ENCODE measurements around the gene TUBB3. TPM values are rescaled to one million over a fixed set of nuclear protein-coding genes. Genes with fewer than 3 reads are reported as not detected.

The TUBB3 gene
- total RNA-seq, 1 donor from 2014 or later = 2.1 TPM

GRCh38 chr16:89904606-89905510, 18.3 kb upstream of the TUBB3 start:
- Histone ChIP-seq H3K36me3 (peaks cover 67% of the 10 kb centered on the region), H3K4me1 (peaks cover 5% of the 10 kb centered on the region), H3K4me3 (no peak overlapping the region), H3K9me3 (replicated peaks) (no peaks in the 10 kb centered on the region), H3K27ac (replicated peaks) (no peak overlapping the region), H3K27me3 (ENCODE audit: low read depth) (no peaks in the 10 kb centered on the region)
- DNase-seq = no peak
- no peak for TF ChIP-seq CTCF (IDR thresholded peaks at IDR 0.05; ENCODE audit: borderline replicate concordance)
- intact Hi-C loops (cut with micrococcal nuclease) = no loop called here

GRCh38 chr16:89905511-89906139, 17.5 kb upstream of the TUBB3 start:
- no peaks in the 10 kb centered on the region for H3K9me3 ChIP-seq (replicated peaks)
- peaks cover 12% of the 10 kb centered on the region for H3K4me1 ChIP-seq
- no peak for DNase-seq
- no peak overlapping the region for H3K27ac ChIP-seq (replicated peaks)
- H3K4me3 ChIP-seq = no peak overlapping the region
- intact Hi-C loops (cut with micrococcal nuclease) = no loop called here
- peaks cover 62% of the 10 kb centered on the region for H3K36me3 ChIP-seq
- H3K27me3 ChIP-seq (ENCODE audit: low read depth) = no peaks in the 10 kb centered on the region
- TF ChIP-seq CTCF (IDR thresholded peaks at IDR 0.05; ENCODE audit: borderline replicate concordance) = no peak

GRCh38 chr16:89906140-89907025, 16.8 kb upstream of the TUBB3 start:
- Histone ChIP-seq H3K4me1 (peaks cover 15% of the 10 kb centered on the region), H3K27me3 (ENCODE audit: low read depth) (no peaks in the 10 kb centered on the region), H3K9me3 (replicated peaks) (no peaks in the 10 kb centered on the region), H3K36me3 (peaks cover 63% of the 10 kb centered on the region), H3K4me3 (no peak overlapping the region), H3K27ac (replicated peaks) (no peak overlapping the region)
- no peak for TF ChIP-seq CTCF (IDR thresholded peaks at IDR 0.05; ENCODE audit: borderline replicate concordance)
- intact Hi-C loops (cut with micrococcal nuclease) = no loop called here
- DNase-seq = no peak

- DNase-seq = no peak
- peaks cover 15% of the 10 kb centered on the region for H3K4me1 ChIP-seq
- H3K27me3 ChIP-seq (ENCODE audit: low read depth) = no peaks in the 10 kb centered on the region
- TF ChIP-seq CTCF (IDR thresholded peaks at IDR 0.05; ENCODE audit: borderline replicate concordance) = no peak
- H3K4me3 ChIP-seq = no peak overlapping the region
- H3K9me3 ChIP-seq (replicated peaks) = no peaks in the 10 kb centered on the region
- intact Hi-C loops (cut with micrococcal nuclease) = no loop called here
- no peak overlapping the region for H3K27ac ChIP-seq (replicated peaks)
- H3K36me3 ChIP-seq = peaks cover 70% of the 10 kb centered on the region
Observed at GRCh38 chr16:89907055-89907814, 15.9 kb upstream of the TUBB3 start.

GRCh38 chr16:89908236-89908635, 14.9 kb upstream of the TUBB3 start:
- DNase-seq = no peak
- Histone ChIP-seq H3K27ac (replicated peaks) (no peak overlapping the region), H3K27me3 (ENCODE audit: low read depth) (no peaks in the 10 kb centered on the region), H3K9me3 (replicated peaks) (no peaks in the 10 kb centered on the region), H3K36me3 (peaks cover 71% of the 10 kb centered on the region), H3K4me1 (peaks cover 15% of the 10 kb centered on the region), H3K4me3 (no peak overlapping the region)
- intact Hi-C loops (cut with micrococcal nuclease) = no loop called here
- TF ChIP-seq CTCF (IDR thresholded peaks at IDR 0.05; ENCODE audit: borderline replicate concordance) = no peak
